H1 (cell line): Measurements from ENCODE around the gene CORO2B. TPM values are rescaled to one million over a fixed set of nuclear protein-coding genes. Genes with fewer than 3 reads are reported as not detected.

Experiments used
- CTCF ChIA-PET: fragments of 300-600 bp; sonication (Branson Sonifier 250); formaldehyde crosslinking; loops from one replicate; lab custom pipeline; 2021; ENCODE audit not compliant: partially characterized antibody; lab: Charles Lee
- POLR2A ChIA-PET: fragments of 300-600 bp; sonication (Branson Sonifier 250); formaldehyde crosslinking; loops from one replicate; lab custom pipeline; 2021; ENCODE audit warnings: inconsistent platforms; ENCODE audit not compliant: partially characterized antibody; lab: Charles Lee
- DNase-seq, 2 experiments: peaks; one replicate each; pipeline versions ENCODE4 v3.0.0 to v3.0.0-alpha.2; 2010 to 2022; ENCODE audit warnings: low spot score in 2 of 2, low read depth in 1 of 2, mixed read lengths in 1 of 2
- FAIRE-seq: peaks from 2 replicates; lab custom pipeline; 2011; peaks lifted over from hg19 to GRCh38; lab: Jason Lieb, UNC
- H2AFZ ChIP-seq: 2 replicates; pipeline ENCODE4 v1.8.1; 2012; ENCODE audit warnings: low read length, inconsistent platforms
- H2AK5ac ChIP-seq: 2 replicates; pipeline ENCODE4 v1.6.1; 2013; ENCODE audit warnings: low read depth, low read length
- H2BK120ac ChIP-seq: replicated peaks from 2 replicates; pipeline ENCODE3; 2013; ENCODE audit warnings: low read depth, low read length, inconsistent platforms
- H2BK12ac ChIP-seq: 2 replicates; pipeline ENCODE4 v1.6.1; 2013; ENCODE audit warnings: low read depth, low read length
- H2BK15ac ChIP-seq: 2 replicates; pipeline ENCODE4 v1.6.1; 2013; ENCODE audit warnings: low read length
- H2BK20ac ChIP-seq: 2 replicates; pipeline ENCODE4 v1.6.1; 2013; ENCODE audit warnings: low read length
- H2BK5ac ChIP-seq: 2 replicates; pipeline ENCODE4 v1.6.1; 2013; ENCODE audit warnings: low read depth, low read length
- H3K14ac ChIP-seq: 2 replicates; pipeline ENCODE4 v1.6.1; 2013; ENCODE audit warnings: inconsistent platforms; ENCODE audit not compliant: insufficient read length
- H3K18ac ChIP-seq: 2 replicates; pipeline ENCODE4 v1.6.1; 2013; ENCODE audit warnings: low read length; ENCODE audit errors: extremely low read depth
- H3K23ac ChIP-seq: 2 replicates; pipeline ENCODE4 v1.6.1; 2013; ENCODE audit warnings: inconsistent platforms; ENCODE audit not compliant: insufficient read length
- H3K23me2 ChIP-seq: 2 replicates; pipeline ENCODE4 v1.6.1; 2013; ENCODE audit warnings: low read depth, low read length
- H3K27ac ChIP-seq: 2 replicates; pipeline ENCODE4 v1.6.1; 2011; ENCODE audit warnings: low read depth, low read length, inconsistent platforms
- H3K27me3 ChIP-seq, 4 experiments: replicated peaks in 1 of 4; 1 replicate in 1 of 4; 2 replicates in 3 of 4; pipeline versions ENCODE4 v1.6.1 to v1.8.1; 2011 to 2013; ENCODE audit warnings: low read length in 3 of 4, mild to moderate bottlenecking in 3 of 4, inconsistent platforms in 2 of 4, mixed read lengths in 2 of 4, moderate library complexity in 1 of 4; ENCODE audit not compliant: control insufficient read depth in 3 of 4, insufficient read depth in 3 of 4; ENCODE audit errors: extremely low read depth in 1 of 4
- H3K36me3 ChIP-seq, 4 experiments: 2 replicates each; pipeline versions ENCODE4 v1.6.1 to v1.8.1; 2011 to 2013; ENCODE audit warnings: mild to moderate bottlenecking in 4 of 4, low read length in 3 of 4, moderate library complexity in 2 of 4, control low read depth in 1 of 4, inconsistent platforms in 1 of 4; ENCODE audit not compliant: insufficient read depth in 4 of 4, control insufficient read depth in 2 of 4
- H3K4ac ChIP-seq: replicated peaks from 2 replicates; pipeline ENCODE3; 2013; ENCODE audit warnings: low read length, low read depth, mixed read lengths, inconsistent platforms; ENCODE audit not compliant: insufficient read length
- H3K4me1 ChIP-seq, 4 experiments: replicated peaks in 1 of 4; 1 replicate in 1 of 4; 2 replicates in 3 of 4; pipeline versions ENCODE4 v1.6.1 to v1.8.1; 2011 to 2013; ENCODE audit warnings: low read length in 3 of 4, inconsistent platforms in 2 of 4, mixed read lengths in 1 of 4; ENCODE audit not compliant: insufficient read depth in 4 of 4, control insufficient read depth in 3 of 4
- H3K4me2 ChIP-seq, 2 experiments: 2 replicates each; pipeline versions ENCODE4 v1.6.1 to v1.8.1; 2011 to 2013; ENCODE audit warnings: low read depth in 2 of 2, low read length in 2 of 2, control low read depth in 1 of 2, inconsistent platforms in 1 of 2, mild to moderate bottlenecking in 1 of 2; ENCODE audit not compliant: insufficient read depth in 1 of 2
- H3K4me3 ChIP-seq, 4 experiments: fragments of 200-600, 300-600 bp in 1 of 4; sonication (generic), shearing (Covaris generic), sonication (Bioruptor Twin) in 1 of 4; 2 replicates each; pipeline versions ENCODE4 v1.5.1 to v1.8.1; 2011 to 2016; ENCODE audit warnings: low read length in 4 of 4, low read depth in 3 of 4, control low read depth in 2 of 4, inconsistent platforms in 2 of 4, mild to moderate bottlenecking in 2 of 4, mixed read lengths in 1 of 4, moderate library complexity in 1 of 4; ENCODE audit not compliant: insufficient read depth in 2 of 4; ENCODE audit errors: extremely low read depth in 1 of 4
- H3K56ac ChIP-seq: replicated peaks from 2 replicates; pipeline ENCODE3; 2013; ENCODE audit warnings: low read depth, mild to moderate bottlenecking, mixed read lengths, low read length, inconsistent platforms; ENCODE audit not compliant: insufficient read length
- H3K79me1 ChIP-seq: 2 replicates; pipeline ENCODE4 v1.6.1; 2013; ENCODE audit warnings: low read depth, low read length, control low read depth
- H3K79me2 ChIP-seq, 2 experiments: 2 replicates each; pipeline versions ENCODE4 v1.6.1 to v1.8.1; 2012 to 2013; ENCODE audit warnings: low read length in 2 of 2, mild to moderate bottlenecking in 2 of 2, inconsistent platforms in 1 of 2; ENCODE audit not compliant: insufficient read depth in 2 of 2, control insufficient read depth in 1 of 2
- H3K9ac ChIP-seq, 4 experiments: replicated peaks in 1 of 4; 1 replicate in 1 of 4; 2 replicates in 3 of 4; pipeline versions ENCODE4 v1.6.1 to v1.8.1; 2011 to 2013; ENCODE audit warnings: low read depth in 3 of 4, low read length in 3 of 4, control low read depth in 2 of 4, mild to moderate bottlenecking in 2 of 4, moderate library complexity in 2 of 4, inconsistent platforms in 1 of 4; ENCODE audit errors: extremely low read depth in 1 of 4
- H3K9me3 ChIP-seq, 2 experiments: 2 replicates each; pipeline versions ENCODE4 v1.6.1 to v1.8.1; 2012 to 2013; ENCODE audit warnings: mild to moderate bottlenecking in 2 of 2, moderate library complexity in 2 of 2, control low read depth in 1 of 2, inconsistent platforms in 1 of 2, low read depth in 1 of 2, low read length in 1 of 2, mixed read lengths in 1 of 2; ENCODE audit not compliant: insufficient read depth in 2 of 2
- H4K20me1 ChIP-seq, 2 experiments: replicated peaks in 1 of 2; 2 replicates each; pipeline versions ENCODE3 to v1.8.1; 2011 to 2013; ENCODE audit warnings: inconsistent platforms in 2 of 2, low read length in 2 of 2, mild to moderate bottlenecking in 1 of 2; ENCODE audit not compliant: insufficient read depth in 2 of 2, control insufficient read depth in 1 of 2
- H4K5ac ChIP-seq: 2 replicates; pipeline ENCODE4 v1.6.1; 2013; ENCODE audit warnings: low read length, low read depth, mixed read lengths, inconsistent platforms; ENCODE audit not compliant: insufficient read length
- H4K8ac ChIP-seq: 2 replicates; pipeline ENCODE4 v1.8.0; 2013; ENCODE audit warnings: mild to moderate bottlenecking, moderate library complexity, low read length, inconsistent platforms; ENCODE audit not compliant: insufficient read depth; ENCODE audit errors: extremely low read depth
- H4K91ac ChIP-seq: replicated peaks from 2 replicates; pipeline ENCODE3; 2013; ENCODE audit warnings: low read length, mixed read lengths, inconsistent platforms; ENCODE audit not compliant: insufficient read length
- WGBS, 2 experiments: shearing (Covaris generic) in 1 of 2; methylation state at CpG; one replicate each; pipeline versions ENCODE4 v1.1.6 to v1.1.7; 2013 to 2015; ENCODE audit warnings: low lambda C conversion rate in 2 of 2, mixed read lengths in 2 of 2, inconsistent platforms in 1 of 2, low coverage in 1 of 2, missing lambda C conversion rate in 1 of 2; ENCODE audit not compliant: insufficient replicate concordance in 2 of 2, insufficient coverage in 1 of 2, insufficient read length in 1 of 2; ENCODE audit errors: extremely low coverage in 1 of 2, missing lambda C conversion rate in 1 of 2; 5-methylcytosine and 5-hydroxymethylcytosine counted together
- polyA plus RNA-seq, 7 experiments: library from polyadenylated mRNA; depleted of rRNA in 3 of 7; stranded (reverse) in 5 of 7; unstranded in 2 of 7; fragments of >200 nt in 5 of 7; fragments of 200-250 nt in 2 of 7; gene quantifications; 1 replicate in 5 of 7; 2 replicates in 1 of 7; 4 replicates in 1 of 7; pipeline versions ENCODE4 v1.2.1 to v1.2.3, GENCODE V29; 2011 to 2013; ENCODE audit warnings: missing spikeins in 2 of 7, mixed read lengths in 2 of 7
- total RNA-seq: library from RNA; stranded (reverse); fragmentation: NEBNext Ultra II Directional; extraction: Animal tissue kit (Norgen Biotek cat#: 25700); gene quantifications from 2 replicates; pipeline ENCODE4 v1.2.1, GENCODE V29; 2021

Gene CORO2B
- total and polyA plus RNA-seq, 2 of the 8 experiments (the other 6 are each of a cell fraction or from before 2014, with no cell fraction given) = 3.4 to 6.7 TPM

GRCh38 chr15:68696414-68697363 is 117.9 kb downstream of the CORO2B start:
- 89 to 100% methylated on average over 1 to 8 of the region's 8 CpGs for WGBS, 2 experiments
- Histone ChIP-seq H3K9me3 (no peaks in the 10 kb centered on the region), H3K9ac (no peak overlapping the region), H2BK120ac (no peak overlapping the region), H2BK15ac (no peak overlapping the region), H3K23me2 (peaks cover 3% of the 10 kb centered on the region; the same call in 1 of the 2 replicates), H3K27me3 (0 out of 7 replicates have a peak, but pooled peaks cover 0 to 3% (median 0%) of the 10 kb centered on the region in 4 experiments), H2BK5ac (no peak overlapping the region), H3K56ac (no peak overlapping the region), H2AFZ (no peak overlapping the region), H3K23ac (no peak overlapping the region), H2BK12ac (no peak overlapping the region), H2AK5ac (no peak overlapping the region), H3K79me2 (no peaks in the 10 kb centered on the region), H3K4ac (no peak overlapping the region), H3K14ac (no peak overlapping the region), H2BK20ac (no peak overlapping the region), H4K20me1 (no peaks in the 10 kb centered on the region), H3K4me1 (peaks cover 2 to 28% (median 16%) of the 10 kb centered on the region in 4 experiments), H4K91ac (no peak overlapping the region), H4K5ac (no peak overlapping the region), H3K36me3 (no peaks in the 10 kb centered on the region), H3K4me2 (no peak overlapping the region), H3K27ac (no peak overlapping the region), H3K18ac (no peak overlapping the region), H3K4me3 (no peak overlapping the region), H4K8ac (no peak overlapping the region; the same call in 1 of the 2 replicates), H3K79me1 (no peaks in the 10 kb centered on the region)
- CTCF ChIA-PET = interaction anchor here (1.3 kb wide), 1 partner anchor 18 kb away, joined by 5 read pairs; no protein-coding TSS in a partner anchor
- POLR2A ChIA-PET = interaction anchor here (1.3 kb wide), 1 partner anchor 10 kb away, joined by 3 read pairs; no protein-coding TSS in a partner anchor
- DNase-seq (no peak), FAIRE-seq (no peak)
